GM23338 (cell line): ENCODE results near the gene MPRIP. TPM values are rescaled to one million over a fixed set of nuclear protein-coding genes. Genes with fewer than 3 reads are reported as not detected.
"Not testable (repeated sequence)": the region's sequence is repeated elsewhere in the genome, so short reads cannot be mapped to it uniquely, and the experiment has no call there.

Experiments
- ATAC-seq: fragments of 200-7000 bp; cut with Tn5 transposase; 3 replicates; pipeline ENCODE4 v1.9.1; 2020
- DNase-seq: peaks from one replicate; pipeline ENCODE4 v3.0.0-alpha.2; 2015; ENCODE audit warnings: low spot score
- H2AFZ ChIP-seq: fragments of 200-600 bp; sonication (generic); 2 replicates; pipeline ENCODE4 v1.8.0; 2016; ENCODE audit warnings: antibody characterized with exemption, mild to moderate bottlenecking, moderate library complexity
- H3F3A ChIP-seq: fragments of 200-600 bp; sonication (generic); replicated peaks from 2 replicates; pipeline ENCODE4 v1.8.0; 2017; ENCODE audit warnings: antibody characterized with exemption, mixed run types, low read depth
- H3K27ac ChIP-seq: fragments of 200-600 bp; sonication (generic); 2 replicates; pipeline ENCODE4 v1.6.1; 2016; ENCODE audit warnings: low read depth
- H3K27me3 ChIP-seq: fragments of 200-600 bp; sonication (generic); 2 replicates; pipeline ENCODE4 v1.8.0; 2016; ENCODE audit warnings: mild to moderate bottlenecking, mixed run types, moderate library complexity; ENCODE audit not compliant: insufficient read depth
- H3K36me3 ChIP-seq: fragments of 200-600 bp; sonication (generic); 2 replicates; pipeline ENCODE4 v1.8.0; 2016; ENCODE audit warnings: mild to moderate bottlenecking; ENCODE audit not compliant: insufficient read depth
- H3K4me1 ChIP-seq: fragments of 200-600 bp; sonication (generic); 2 replicates; pipeline ENCODE4 v1.8.0; 2016; ENCODE audit warnings: mild to moderate bottlenecking, moderate library complexity; ENCODE audit not compliant: insufficient read depth
- H3K4me2 ChIP-seq: fragments of 200-600 bp; sonication (generic); 2 replicates; pipeline ENCODE4 v1.7.1; 2017; ENCODE audit warnings: mixed run types
- H3K4me3 ChIP-seq: fragments of 200-600 bp; sonication (generic); 2 replicates; pipeline ENCODE4 v1.6.1; 2016; ENCODE audit warnings: mixed run types
- H3K79me2 ChIP-seq: fragments of 200-600 bp; sonication (generic); replicated peaks from 2 replicates; pipeline ENCODE4 v1.8.0; 2017; ENCODE audit warnings: mild to moderate bottlenecking; ENCODE audit not compliant: insufficient read depth
- H3K9me2 ChIP-seq: fragments of 200-600 bp; sonication (generic); 2 replicates; pipeline ENCODE4 v1.8.0; 2017; ENCODE audit not compliant: insufficient read depth
- H4K20me1 ChIP-seq: fragments of 200-600 bp; sonication (generic); replicated peaks from 2 replicates; pipeline ENCODE4 v1.8.0; 2017; ENCODE audit warnings: mild to moderate bottlenecking; ENCODE audit not compliant: insufficient read depth
- H3K27ac Mint-ChIP-seq: 2 replicates; pipeline ENCODE4 v1.8.0; 2020; ENCODE audit warnings: inconsistent platforms, mild to moderate bottlenecking, moderate library complexity, mixed read lengths
- H3K27me3 Mint-ChIP-seq: 3 replicates; pipeline ENCODE4 v1.8.0; 2022; ENCODE audit warnings: low read depth, mild to moderate bottlenecking, moderate library complexity, mixed read lengths, inconsistent platforms; ENCODE audit not compliant: insufficient read depth, poor library complexity
- H3K36me3 Mint-ChIP-seq: 3 replicates; pipeline ENCODE4 v1.8.0; 2021; ENCODE audit warnings: low read depth, mild to moderate bottlenecking, inconsistent platforms, moderate library complexity, mixed read lengths
- H3K4me1 Mint-ChIP-seq: 3 replicates; pipeline ENCODE4 v1.8.0; 2020; ENCODE audit warnings: mild to moderate bottlenecking, inconsistent platforms, mixed read lengths
- H3K4me3 Mint-ChIP-seq: 3 replicates; pipeline ENCODE4 v1.8.0; 2021; ENCODE audit warnings: moderate library complexity, mild to moderate bottlenecking, inconsistent platforms, mixed read lengths
- H3K9me3 Mint-ChIP-seq: 3 replicates; pipeline ENCODE4 v1.8.0; 2020; ENCODE audit warnings: moderate library complexity, mild to moderate bottlenecking, inconsistent platforms, mixed read lengths
- ETS1 ChIP-seq: IDR thresholded peaks from 2 replicates; pipeline ENCODE4 v1.6.1; 2016; ENCODE audit warnings: antibody characterized with exemption
- EZH2 ChIP-seq: fragments of 200-600 bp; sonication (generic); IDR thresholded peaks from one replicate; pipeline ENCODE4 v1.8.0; 2017; ENCODE audit warnings: antibody characterized with exemption, mild to moderate bottlenecking, low read depth; ENCODE audit not compliant: unreplicated experiment
- EZH2phosphoT487 ChIP-seq: fragments of 200-600 bp; sonication (generic); IDR thresholded peaks from one replicate; pipeline ENCODE4 v1.8.1; 2018; ENCODE audit warnings: antibody characterized with exemption; ENCODE audit not compliant: unreplicated experiment
- JUNB ChIP-seq: IDR thresholded peaks from one replicate; pipeline ENCODE4 v1.6.1; 2016; ENCODE audit warnings: antibody characterized with exemption; ENCODE audit not compliant: unreplicated experiment
- STAT1 ChIP-seq: IDR thresholded peaks from one replicate; pipeline ENCODE4 v1.6.1; 2016; ENCODE audit warnings: antibody characterized with exemption; ENCODE audit not compliant: unreplicated experiment
- ZNF462 ChIP-seq: fragments of 250-450 bp; sonication (Bioruptor Pico); IDR thresholded peaks from 2 replicates; pipeline ENCODE4 v1.5.0; 2020; ENCODE audit warnings: mild to moderate bottlenecking, moderate library complexity
- polyA plus RNA-seq: library from polyadenylated mRNA; unstranded; fragments of >200 nt; fragmentation: Nextera tagmentation; extraction: Ambion mirVana; gene quantifications from 2 replicates; pipeline ENCODE4 v1.2.1, GENCODE V29; 2016
- total RNA-seq: library from RNA; depleted of rRNA; stranded (reverse); fragments of >200 nt; shearing (Covaris generic); gene quantifications from 2 replicates; pipeline ENCODE4 v1.2.3, GENCODE V29; 2014

MPRIP gene
- total and polyA plus RNA-seq, 2 experiments from 2014 or later, result 39.3 to 113 TPM

- Histone ChIP-seq H3K79me2 (no peaks in the 10 kb centered on the region), H3K27ac (no peak overlapping the region), H2AFZ (no peak overlapping the region), H3F3A (no peaks in the 10 kb centered on the region), H3K27me3 (no peaks in the 10 kb centered on the region), H4K20me1 (no peaks in the 10 kb centered on the region), H3K4me2 (no peak overlapping the region), H3K4me3 (no peak overlapping the region), H3K4me1 (no peaks in the 10 kb centered on the region), H3K36me3 (no peaks in the 10 kb centered on the region), H3K9me2 (no peaks in the 10 kb centered on the region)
- Mint-ChIP-seq H3K4me1 (peaks cover 12% of the 10 kb centered on the region), H3K36me3 (no peaks in the 10 kb centered on the region; the same call in 2 of the 3 replicates), H3K4me3 (no peak overlapping the region), H3K27ac (0 out of 2 replicates have a peak overlapping the region, but pooled peaks have one; percentile 15), H3K27me3 (peaks cover 8% of the 10 kb centered on the region), H3K9me3 (no peaks in the 10 kb centered on the region)
- no peak for ATAC-seq
- no peak for DNase-seq
- no peak for TF ChIP-seq JUNB
- TF ChIP-seq STAT1, result no peak
- no peak for TF ChIP-seq EZH2
- no peak for TF ChIP-seq ETS1
- TF ChIP-seq ZNF462 (CRISPR knock-in tag), result no peak
- no peak for TF ChIP-seq EZH2phosphoT487
Observed at GRCh38 chr17:17004251-17004996, 37.8 kb upstream of the MPRIP start.

GRCh38 chr17:17004997-17005614 is 37.2 kb upstream of the MPRIP start:
- H3K4me3 Mint-ChIP-seq, H3K27ac Mint-ChIP-seq: not testable (repeated sequence)

GRCh38 chr17:17007891-17008290 is 34.4 kb upstream of the MPRIP start:
- H3K4me1 ChIP-seq, H3K27me3 Mint-ChIP-seq, H3K36me3 Mint-ChIP-seq: not testable (repeated sequence)

More at GRCh38 chr17:17004997-17005614, 37.2 kb upstream of the MPRIP start:
- H3K4me1 ChIP-seq, H3K36me3 ChIP-seq, DNase-seq, H3K79me2 ChIP-seq, H3K4me2 ChIP-seq, H3K9me2 ChIP-seq, H3K9me3 Mint-ChIP-seq, H3K4me3 ChIP-seq, H3F3A ChIP-seq, H2AFZ ChIP-seq, H3K27me3 ChIP-seq, ATAC-seq, H3K36me3 Mint-ChIP-seq, H3K27ac ChIP-seq, H3K27me3 Mint-ChIP-seq, H4K20me1 ChIP-seq: not testable (repeated sequence)
- peaks cover 12% of the 10 kb centered on the region for H3K4me1 Mint-ChIP-seq

More at GRCh38 chr17:17007891-17008290, 34.4 kb upstream of the MPRIP start:
- H4K20me1 ChIP-seq, H3K4me3 Mint-ChIP-seq, H3K27me3 ChIP-seq, ATAC-seq, H3K27ac ChIP-seq, DNase-seq, H3K9me2 ChIP-seq, H3F3A ChIP-seq, H3K27ac Mint-ChIP-seq, H2AFZ ChIP-seq, H3K4me2 ChIP-seq, H3K36me3 ChIP-seq, H3K79me2 ChIP-seq, H3K4me3 ChIP-seq, H3K9me3 Mint-ChIP-seq: not testable (repeated sequence)
- H3K4me1 Mint-ChIP-seq, result peaks cover 10% of the 10 kb centered on the region; the same call in 2 of the 3 replicates
